GM18519 (cell line): ENCODE measurements around the gene RAB25.
"Not testable (repeated sequence)": the region's sequence is repeated elsewhere in the genome, so short reads cannot be mapped to it uniquely, and the experiment has no call there.

ENCODE experiments used
- ATAC-seq: cut with Tn5 transposase; IDR thresholded peaks from one replicate; pipeline ENCODE4 v1.9.1; 2021; ENCODE audit warnings: mild to moderate bottlenecking, moderate library complexity; ENCODE audit not compliant: unreplicated experiment, low FRiP score

Gene RAB25

DNA sequence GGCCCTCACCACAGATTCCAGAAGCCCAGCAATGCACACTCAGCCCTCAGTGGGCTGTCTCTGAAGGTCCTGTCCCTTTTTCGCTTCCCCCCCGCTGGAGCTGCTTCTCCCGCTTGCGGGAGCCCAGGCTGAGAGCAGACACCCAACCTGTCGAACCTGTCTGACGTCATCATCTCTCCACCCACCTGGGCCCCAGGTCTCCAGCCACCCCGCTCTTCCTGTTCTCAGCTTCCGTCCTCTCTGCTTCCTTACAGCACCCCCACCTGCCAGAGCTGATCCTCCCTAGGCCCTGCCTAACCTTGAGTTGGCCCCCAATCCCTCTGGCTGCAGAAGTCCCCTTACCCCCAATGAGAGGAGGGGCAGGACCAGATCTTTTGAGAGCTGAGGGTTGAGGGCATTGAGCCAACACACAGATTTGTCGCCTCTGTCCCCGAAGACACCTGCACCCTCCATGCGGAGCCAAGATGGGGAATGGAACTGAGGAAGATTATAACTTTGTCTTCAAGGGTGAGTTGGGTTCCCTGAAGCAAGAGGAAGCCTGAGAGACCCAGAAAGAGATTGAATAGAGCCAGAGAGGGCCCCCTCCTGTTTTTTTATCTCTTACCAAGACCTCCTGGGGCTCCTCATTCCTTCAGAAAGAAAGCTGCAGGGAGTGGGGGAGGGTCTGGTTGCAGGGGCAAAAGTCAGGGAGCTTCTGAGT, at the start of gene RAB25:
TSS of gene RAB25 (plus strand) at position 224 of the 700 bp plus-strand sequence. CDS start at position 465, 241 bp downstream.
- no peak for ATAC-seq

DNA sequence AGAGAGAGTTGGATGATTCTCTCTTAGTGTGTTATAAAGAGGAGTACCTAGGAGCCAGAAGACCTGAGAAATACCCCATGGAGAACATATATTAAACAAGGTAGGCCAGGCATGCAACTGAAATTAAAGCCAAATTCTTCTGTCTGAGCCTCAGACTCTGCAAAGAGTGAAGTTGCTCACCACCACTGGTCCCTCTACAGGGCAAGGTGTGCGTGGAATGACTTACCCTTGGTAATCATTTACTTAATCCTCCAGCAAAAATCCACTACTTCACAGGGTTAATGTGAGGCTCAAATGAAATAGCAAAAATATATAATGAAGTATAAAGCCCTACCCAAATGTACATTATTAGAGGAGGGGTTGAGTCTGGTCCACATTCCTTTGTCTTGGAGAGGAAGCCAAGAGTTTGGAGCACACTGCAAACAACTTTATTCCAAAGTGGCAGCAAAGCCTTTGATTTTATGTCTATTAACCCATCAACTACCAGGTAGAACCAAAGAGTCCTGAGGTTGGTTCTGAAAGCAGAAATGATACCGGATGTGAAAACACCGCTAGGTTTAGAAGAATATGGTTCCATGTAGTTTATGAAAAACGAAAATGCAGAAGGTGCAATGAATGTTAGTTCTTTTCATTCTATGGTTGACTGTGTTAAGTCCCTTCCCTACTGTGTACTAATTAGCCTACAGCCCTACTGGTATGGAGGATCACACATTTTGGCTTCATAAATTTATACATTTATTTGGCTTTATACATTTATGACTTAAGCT, 48.7 kb upstream of the RAB25 start:
- ATAC-seq: peak; percentile 61

- no peak for ATAC-seq
Measured at GRCh38 chr1:156014829-156015228, 46.1 kb upstream of the RAB25 start.

- ATAC-seq: no peak
Measured at GRCh38 chr1:156019946-156020292, 41.0 kb upstream of the RAB25 start.

DNA sequence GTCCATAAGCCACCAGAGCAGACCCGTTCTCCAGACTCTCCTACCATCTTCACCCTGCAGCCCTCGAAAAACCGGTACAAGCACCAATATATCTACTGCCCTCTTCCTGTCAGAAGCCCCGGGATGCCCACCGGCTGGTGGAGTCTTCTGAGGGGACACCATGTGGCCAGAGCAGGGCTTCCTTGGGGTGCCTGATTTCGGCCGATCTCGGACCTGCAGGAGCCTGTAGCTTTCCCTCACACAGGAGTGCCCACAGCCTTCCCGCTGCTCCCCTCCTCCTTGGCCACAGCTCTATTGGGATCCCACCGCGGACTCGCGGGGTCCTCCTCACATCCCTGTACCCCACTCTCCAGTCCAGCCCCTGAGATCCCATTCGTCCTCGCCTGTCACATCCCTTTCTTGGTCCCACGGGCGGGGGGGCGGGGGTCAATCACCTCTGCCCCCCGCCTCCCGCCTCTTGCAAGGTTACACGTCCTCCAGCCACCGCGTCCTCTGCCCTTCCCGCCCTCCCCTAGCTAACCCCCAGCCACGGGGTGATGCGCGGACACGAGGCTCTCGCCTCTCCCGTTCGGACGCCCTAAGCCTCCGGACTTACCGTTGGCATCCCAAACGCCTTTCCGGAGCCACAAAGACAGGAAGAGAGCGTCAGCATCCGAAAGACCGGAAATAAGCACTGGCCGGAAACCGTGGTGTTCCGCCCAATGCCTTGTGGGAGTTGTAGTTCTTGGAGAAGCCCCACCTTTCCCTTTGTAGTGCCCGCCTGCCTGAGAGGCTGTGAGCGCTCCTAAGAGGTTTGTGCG, 40.5 kb upstream of the RAB25 start, which contains the start of gene SSR2:
TSS of gene SSR2 (minus strand) at position 659 of the 800 bp plus-strand sequence. CDS start 784 bp downstream, outside the sequence.
- ATAC-seq: no peak

DNA sequence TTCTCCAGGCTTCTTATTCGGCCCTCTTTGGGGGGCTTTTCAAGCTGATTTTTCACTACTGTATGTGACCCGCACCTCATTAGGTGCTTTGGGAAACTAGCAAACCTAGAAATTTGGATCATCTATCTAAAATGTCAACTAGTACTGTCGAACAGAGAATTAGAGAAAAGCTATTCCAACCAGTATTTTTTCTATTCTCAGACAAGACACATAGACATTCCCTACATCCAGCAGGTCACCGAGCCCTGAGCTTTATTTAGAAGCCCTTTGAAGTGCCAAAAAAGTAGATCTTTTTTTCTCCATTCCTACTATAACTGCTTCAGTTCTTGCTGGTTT, 39.9 kb upstream of the RAB25 start:
- ATAC-seq: no peak

DNA sequence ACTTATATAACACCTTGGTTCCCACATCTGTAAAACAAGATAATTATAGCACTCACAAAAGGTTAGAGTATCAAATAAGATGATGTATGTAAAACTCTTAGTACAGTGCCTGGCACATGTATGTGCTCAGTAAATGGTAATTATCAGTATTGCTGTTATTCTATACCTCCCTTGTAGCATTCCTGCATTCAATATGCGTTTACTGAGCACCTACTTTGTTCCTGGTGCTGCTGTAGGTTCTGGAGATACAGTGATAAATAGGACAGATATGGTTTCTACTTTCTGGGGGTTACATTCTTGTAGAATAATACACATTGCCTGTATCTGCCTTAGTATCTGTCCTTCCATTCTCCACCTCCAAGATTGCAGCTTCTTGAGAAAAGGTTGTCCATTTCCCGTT, 39.0 kb upstream of the RAB25 start:
- ATAC-seq: no peak

DNA sequence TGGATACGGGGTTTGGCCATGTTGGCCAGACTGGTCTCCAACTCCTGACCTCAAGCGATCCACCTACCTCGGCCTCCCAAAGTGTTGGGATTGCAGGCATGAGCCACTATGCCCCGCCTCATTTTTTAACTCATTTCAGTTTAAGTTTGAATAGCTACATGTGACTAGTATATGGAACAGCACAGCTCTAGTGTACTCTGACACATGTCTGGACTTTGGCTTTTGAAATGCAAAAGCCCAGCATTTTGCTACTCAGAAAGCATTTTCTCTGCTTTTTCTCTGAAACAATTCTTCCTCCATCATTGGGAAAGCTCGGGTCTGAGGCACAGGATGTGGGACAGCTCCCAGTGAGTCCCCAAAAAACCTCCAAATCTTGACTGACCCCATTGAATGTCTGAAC, 36.2 kb upstream of the RAB25 start:
- ATAC-seq: no peak

GRCh38 chr1:156025876-156026275, 35.1 kb upstream of the RAB25 start:
- ATAC-seq: no peak

- no peak for ATAC-seq
Measured at GRCh38 chr1:156026588-156026987, 34.4 kb upstream of the RAB25 start.

- ATAC-seq: no peak
Measured at GRCh38 chr1:156033011-156033410, 27.9 kb upstream of the RAB25 start.

DNA sequence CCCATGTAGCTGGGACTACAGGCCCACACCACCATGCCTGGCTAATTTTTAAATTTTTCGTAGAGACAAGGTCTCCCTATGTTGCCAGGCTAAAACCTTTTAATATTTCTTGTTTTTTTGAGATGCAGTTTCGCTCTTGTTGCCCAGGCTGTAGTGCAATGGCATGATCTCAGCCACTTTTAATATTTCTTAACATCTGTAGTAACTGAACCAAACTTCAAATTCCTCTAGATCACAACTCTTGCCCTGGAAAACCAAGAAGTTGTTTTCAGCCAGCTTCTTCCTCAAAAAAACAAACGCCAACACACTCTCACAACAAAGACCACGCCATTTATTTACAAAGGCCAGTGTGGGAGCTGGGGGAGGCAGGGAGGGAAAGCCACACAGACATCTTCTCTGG, 26.0 kb upstream of the RAB25 start:
- ATAC-seq: not testable (repeated sequence)

- no peak for ATAC-seq
Measured at GRCh38 chr1:156042828-156043227, 18.1 kb upstream of the RAB25 start.

DNA sequence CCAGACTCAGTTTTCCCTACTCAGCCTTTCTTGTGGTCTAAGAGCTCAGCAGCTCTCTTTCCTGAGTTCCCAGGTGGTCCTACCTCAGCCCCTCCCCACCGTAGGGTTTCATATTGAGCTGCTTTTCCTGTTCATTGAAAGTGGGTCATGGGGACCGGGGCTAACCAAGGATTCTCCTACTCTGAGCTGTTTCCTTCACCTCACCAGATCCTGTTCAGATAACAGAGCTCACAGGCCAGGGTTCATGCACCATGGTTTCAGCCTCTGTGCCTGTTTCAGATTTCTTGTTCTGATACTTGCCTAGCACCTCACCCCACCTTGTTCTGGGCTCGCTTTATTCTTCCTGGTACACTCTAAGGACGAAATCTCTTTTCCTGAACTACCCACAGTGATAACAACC, 15.9 kb upstream of the RAB25 start:
- no peak for ATAC-seq

DNA sequence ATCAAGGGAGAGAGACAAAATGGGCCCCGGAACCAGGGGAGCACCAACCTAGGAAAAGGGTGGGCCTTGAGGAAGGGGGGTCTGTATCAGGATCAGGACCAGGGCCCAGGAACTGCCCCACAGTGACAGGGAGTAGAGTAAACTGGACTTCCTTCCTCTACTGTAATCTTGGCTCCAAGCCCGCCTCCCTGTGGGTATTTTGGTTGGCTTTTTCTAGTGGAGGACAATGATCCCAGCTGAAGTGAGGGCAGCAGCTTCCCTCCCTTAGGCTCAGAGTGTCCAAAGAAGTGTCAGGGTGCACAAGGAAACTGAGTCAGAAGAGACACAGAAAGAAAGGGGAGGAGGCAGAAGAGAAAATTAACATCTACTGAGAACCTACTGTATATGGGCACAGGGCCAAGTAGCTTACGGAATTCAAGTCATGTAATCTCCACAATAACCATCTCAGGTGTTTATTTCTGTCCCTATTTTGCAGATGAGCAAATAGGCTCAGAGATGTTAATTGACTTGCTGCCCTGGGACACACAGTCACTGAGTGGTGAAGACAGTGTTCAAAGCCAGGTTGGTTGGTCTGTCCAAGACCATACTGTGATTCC, 12.2 kb upstream of the RAB25 start:
- no peak for ATAC-seq

DNA sequence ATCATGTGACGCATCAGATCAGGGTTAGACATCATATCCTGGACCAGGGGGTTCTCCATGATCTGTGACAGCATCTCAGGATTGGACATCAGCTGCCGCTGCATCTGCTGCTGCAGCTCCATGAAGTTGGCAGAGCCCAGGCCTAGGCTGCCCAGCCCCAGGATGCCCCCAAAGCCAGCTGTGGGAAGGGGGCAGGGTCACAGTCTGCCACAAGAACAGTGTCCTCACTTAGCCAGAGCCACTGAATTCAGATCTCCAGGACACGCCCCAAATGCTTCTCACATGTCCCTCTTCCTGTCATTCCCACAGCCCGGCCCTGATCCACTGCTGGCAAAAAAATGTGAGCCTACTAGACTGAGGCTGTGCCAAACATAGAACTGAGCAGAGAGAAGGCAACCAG, 10.6 kb upstream of the RAB25 start:
- ATAC-seq: no peak

DNA sequence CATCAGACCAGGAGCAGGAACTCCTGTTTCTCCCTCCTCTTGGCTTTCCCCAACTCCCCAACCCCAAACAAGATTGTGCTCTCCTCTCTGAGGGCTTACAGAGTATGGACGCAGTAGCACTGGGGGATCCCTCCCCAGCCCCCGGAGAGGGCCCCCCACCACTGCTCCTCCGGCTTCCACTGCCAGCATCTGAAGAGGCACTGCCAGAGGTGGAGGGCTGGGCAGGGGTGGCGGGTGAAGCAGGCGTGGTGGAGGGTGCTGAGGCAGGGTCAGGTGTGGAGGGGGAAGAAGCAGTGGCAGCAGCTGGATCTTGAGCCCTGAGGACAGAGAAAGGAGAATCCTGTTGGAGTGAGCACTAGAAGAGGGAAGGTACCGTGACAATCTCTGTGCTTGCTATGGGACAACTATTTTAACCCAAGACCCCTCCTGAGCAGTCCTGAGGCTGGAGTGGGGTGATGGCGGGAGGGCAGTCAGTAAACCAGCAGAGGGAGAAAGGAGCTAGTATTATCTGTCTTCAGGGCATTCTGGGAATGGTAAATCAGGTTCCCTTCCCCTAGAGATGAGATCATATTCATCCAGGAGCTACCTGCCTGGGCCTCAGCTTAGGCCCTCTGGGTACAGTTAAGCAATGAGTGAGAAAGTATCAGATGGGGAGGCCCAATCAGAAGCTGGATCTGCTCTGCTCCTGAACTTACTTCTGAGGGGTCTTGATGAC, 9.8 kb upstream of the RAB25 start:
- ATAC-seq: no peak

GRCh38 chr1:156052862-156053767, 7.8 kb upstream of the RAB25 start:
- no peak for ATAC-seq

DNA sequence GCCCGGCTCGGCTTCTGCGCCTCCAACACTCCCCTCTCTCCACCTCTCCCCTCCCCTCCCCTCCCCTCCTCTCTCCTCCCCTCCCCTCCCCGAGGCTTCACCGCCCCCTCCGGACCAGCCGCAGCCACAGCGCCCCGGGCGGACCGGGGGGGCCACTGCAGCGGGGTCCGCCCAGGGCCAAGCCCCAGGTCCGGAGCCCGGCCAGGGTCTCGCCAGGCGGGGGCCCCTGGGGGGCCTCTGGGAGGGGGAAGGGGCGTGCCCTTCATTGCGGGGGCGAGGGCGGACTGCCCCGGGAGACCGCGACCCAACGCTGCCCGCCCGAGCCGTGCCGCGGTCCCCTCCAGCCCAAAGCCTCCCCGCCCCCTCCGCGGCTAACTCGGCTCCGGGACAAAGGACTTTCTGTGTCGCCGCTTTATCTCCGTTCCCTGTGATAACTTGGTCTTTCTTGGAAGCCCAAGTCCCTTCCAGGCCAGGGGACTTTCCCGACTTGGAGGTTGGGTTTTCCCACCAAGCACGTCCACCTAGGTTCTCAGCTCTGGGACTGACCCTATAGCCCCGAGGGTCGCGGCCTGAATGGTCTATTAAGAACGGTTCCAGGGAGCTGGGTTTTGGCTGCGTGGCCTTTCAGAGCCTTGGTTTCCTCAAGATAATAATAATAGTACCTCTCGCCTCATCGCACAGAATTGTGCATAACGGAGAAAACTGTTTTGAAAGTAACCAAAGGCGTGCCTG, 7.0 kb upstream of the RAB25 start, which contains the start of gene UBQLN4:
TSS of gene UBQLN4 (minus strand) at position 31 of the 732 bp plus-strand sequence. CDS start 97 bp downstream, outside the sequence.
- ATAC-seq: no peak
